HepG2 (cell line): ENCODE data around the gene METTL22. TPM values are rescaled to one million over a fixed set of nuclear protein-coding genes. Genes with fewer than 3 reads are reported as not detected.

Experiments
- DPF2 ChIP-seq: sonication (generic); formaldehyde crosslinking; IDR thresholded peaks from 2 replicates; pipeline ENCODE4 v1.4.0; 2020; ENCODE audit warnings: mild to moderate bottlenecking, low read depth, missing genetic modification reagents, borderline replicate concordance
- ELF4 ChIP-seq: sonication (generic); formaldehyde crosslinking; IDR thresholded peaks from 2 replicates; pipeline ENCODE4 v1.5.0; 2020; ENCODE audit warnings: missing genetic modification reagents, mild to moderate bottlenecking, moderate library complexity, borderline replicate concordance
- GMEB1 ChIP-seq: sonication (generic); formaldehyde crosslinking; IDR thresholded peaks from 2 replicates; pipeline ENCODE4 v1.5.1; 2020; ENCODE audit warnings: missing genetic modification reagents, mild to moderate bottlenecking, borderline replicate concordance
- HDAC2 ChIP-seq: sonication (generic); formaldehyde crosslinking; IDR thresholded peaks from 2 replicates; pipeline ENCODE4 v1.4.0; 2020; ENCODE audit warnings: missing genetic modification reagents
- KDM2A ChIP-seq: sonication (generic); formaldehyde crosslinking; IDR thresholded peaks from 2 replicates; pipeline ENCODE4 v1.4.0; 2020; ENCODE audit warnings: low read depth, missing genetic modification reagents, borderline replicate concordance
- PHF20 ChIP-seq: sonication (generic); formaldehyde crosslinking; IDR thresholded peaks from 2 replicates; pipeline ENCODE4 v1.5.0; 2020; ENCODE audit warnings: mild to moderate bottlenecking, missing genetic modification reagents
- PITX1 ChIP-seq: sonication (generic); formaldehyde crosslinking; IDR thresholded peaks from 2 replicates; pipeline ENCODE4 v1.5.1; 2020; ENCODE audit warnings: mild to moderate bottlenecking, missing genetic modification reagents
- POLR2G ChIP-seq: fragments of 200-400 bp; formaldehyde crosslinking; IDR thresholded peaks from 2 replicates; pipeline ENCODE4 v1.6.1; 2018; ENCODE audit warnings: mild to moderate bottlenecking, low read depth, low read length, moderate library complexity
- RBFOX2 ChIP-seq: fragments of 200-400 bp; formaldehyde crosslinking; IDR thresholded peaks from 2 replicates; pipeline ENCODE4 v1.6.1; 2017; ENCODE audit warnings: low read depth, mild to moderate bottlenecking, low read length
- SALL2 ChIP-seq: sonication (generic); formaldehyde crosslinking; IDR thresholded peaks from 2 replicates; pipeline ENCODE4 v1.8.1; 2023; ENCODE audit warnings: mild to moderate bottlenecking, missing genetic modification reagents, inconsistent platforms
- SMAD1 ChIP-seq: sonication (generic); formaldehyde crosslinking; IDR thresholded peaks from 2 replicates; pipeline ENCODE4 v1.4.0; 2020; ENCODE audit warnings: missing genetic modification reagents, low read depth, mild to moderate bottlenecking, borderline replicate concordance
- UBTF ChIP-seq: sonication (generic); formaldehyde crosslinking; IDR thresholded peaks from 2 replicates; pipeline ENCODE4 v1.4.0; 2020; ENCODE audit warnings: mild to moderate bottlenecking, missing genetic modification reagents
- ZNF34 ChIP-seq: sonication (generic); formaldehyde crosslinking; IDR thresholded peaks from 2 replicates; pipeline ENCODE4 v1.4.0; 2020; ENCODE audit warnings: mild to moderate bottlenecking, missing genetic modification reagents, borderline replicate concordance
- ZNF530 ChIP-seq: sonication (generic); formaldehyde crosslinking; IDR thresholded peaks from 2 replicates; pipeline ENCODE4 v1.5.0; 2020; ENCODE audit warnings: low read depth, mild to moderate bottlenecking, missing genetic modification reagents
- ZNF761 ChIP-seq: sonication (generic); formaldehyde crosslinking; conservative IDR thresholded peaks from 2 replicates; pipeline ENCODE4 v1.4.0; 2020; ENCODE audit warnings: mild to moderate bottlenecking, missing genetic modification reagents
- ZSCAN12 ChIP-seq: sonication (generic); formaldehyde crosslinking; IDR thresholded peaks from 2 replicates; pipeline ENCODE4 v1.9.0; 2021; ENCODE audit warnings: mild to moderate bottlenecking, missing genetic modification reagents
- ZSCAN30 ChIP-seq: sonication (generic); formaldehyde crosslinking; IDR thresholded peaks from 2 replicates; pipeline ENCODE4 v1.5.0; 2020; ENCODE audit warnings: mild to moderate bottlenecking, missing genetic modification reagents
- polyA plus RNA-seq, 8 experiments: library from polyadenylated mRNA; depleted of rRNA in 3 of 8; stranded (reverse) in 7 of 8; unstranded in 1 of 8; fragments of >200 nt; fragmentation: Illumina TruSeq in 4 of 8; extraction: Trizol in 4 of 8; gene quantifications; 2 replicates each; pipeline versions ENCODE4 v1.2.1 to v1.2.3, GENCODE V29; 2011 to 2016; ENCODE audit warnings: low read depth in 4 of 8, missing spikeins in 1 of 8, mixed read lengths in 1 of 8; ENCODE audit not compliant: insufficient read depth in 1 of 8
- total RNA-seq, 5 experiments: library from RNA; depleted of rRNA; stranded (reverse); fragments of >200 nt; fragmentation: Illumina TruSeq; extraction: Trizol; gene quantifications; 2 replicates each; pipeline ENCODE4 v1.2.3, GENCODE V29; 2016; ENCODE audit warnings: low read depth in 1 of 5
- TF ChIP-seq, protein P1 (sequence below): sonication (generic); formaldehyde crosslinking; IDR thresholded peaks from 2 replicates; pipeline ENCODE4 v1.5.1; 2020; ENCODE audit warnings: mild to moderate bottlenecking, moderate library complexity, missing genetic modification reagents
- TF ChIP-seq, protein P2 (sequence below): sonication (generic); formaldehyde crosslinking; IDR thresholded peaks from 2 replicates; pipeline ENCODE4 v1.8.1; 2023; ENCODE audit warnings: missing genetic modification reagents, mild to moderate bottlenecking, borderline replicate concordance
- TF ChIP-seq, protein P3 (sequence below): sonication (generic); formaldehyde crosslinking; IDR thresholded peaks from 2 replicates; pipeline ENCODE4 v1.5.0; 2020; ENCODE audit warnings: mild to moderate bottlenecking, missing genetic modification reagents

The METTL22 gene
- total and polyA plus RNA-seq, 2 of the 13 experiments (the other 11 are each of a cell fraction or from before 2014, with no cell fraction given), result 36.2 to 94.8 TPM

- no peak for TF ChIP-seq DPF2 (CRISPR knock-in tag)
- TF ChIP-seq ELF4 (CRISPR knock-in tag), result no peak
- no peak for TF ChIP-seq PHF20 (CRISPR knock-in tag)
- no peak for TF ChIP-seq ZNF34 (CRISPR knock-in tag)
- TF ChIP-seq HDAC2 (CRISPR knock-in tag), result no peak
- TF ChIP-seq, protein P1, sequence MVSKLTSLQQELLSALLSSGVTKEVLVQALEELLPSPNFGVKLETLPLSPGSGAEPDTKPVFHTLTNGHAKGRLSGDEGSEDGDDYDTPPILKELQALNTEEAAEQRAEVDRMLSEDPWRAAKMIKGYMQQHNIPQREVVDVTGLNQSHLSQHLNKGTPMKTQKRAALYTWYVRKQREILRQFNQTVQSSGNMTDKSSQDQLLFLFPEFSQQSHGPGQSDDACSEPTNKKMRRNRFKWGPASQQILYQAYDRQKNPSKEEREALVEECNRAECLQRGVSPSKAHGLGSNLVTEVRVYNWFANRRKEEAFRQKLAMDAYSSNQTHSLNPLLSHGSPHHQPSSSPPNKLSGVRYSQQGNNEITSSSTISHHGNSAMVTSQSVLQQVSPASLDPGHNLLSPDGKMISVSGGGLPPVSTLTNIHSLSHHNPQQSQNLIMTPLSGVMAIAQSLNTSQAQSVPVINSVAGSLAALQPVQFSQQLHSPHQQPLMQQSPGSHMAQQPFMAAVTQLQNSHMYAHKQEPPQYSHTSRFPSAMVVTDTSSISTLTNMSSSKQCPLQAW (CRISPR knock-in tag), result peak; percentile 52; the same call in 1 of the 2 replicates
- no peak for TF ChIP-seq SMAD1 (CRISPR knock-in tag)
- TF ChIP-seq ZSCAN12 (CRISPR knock-in tag), result no peak
- no peak for TF ChIP-seq ZSCAN30 (CRISPR knock-in tag)
- TF ChIP-seq UBTF, result no peak; the same call in 1 of the 2 replicates
- TF ChIP-seq, protein P2, sequence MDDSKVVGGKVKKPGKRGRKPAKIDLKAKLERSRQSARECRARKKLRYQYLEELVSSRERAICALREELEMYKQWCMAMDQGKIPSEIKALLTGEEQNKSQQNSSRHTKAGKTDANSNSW (CRISPR knock-in tag), result no peak
- TF ChIP-seq ZNF530 (CRISPR knock-in tag), result no peak
- no peak for TF ChIP-seq GMEB1 (CRISPR knock-in tag)
- 0 out of 2 replicates have a peak, but pooled peaks have one; percentile 39 for TF ChIP-seq SALL2 (CRISPR knock-in tag)
- no peak for TF ChIP-seq PITX1 (CRISPR knock-in tag)
- TF ChIP-seq, protein P3, sequence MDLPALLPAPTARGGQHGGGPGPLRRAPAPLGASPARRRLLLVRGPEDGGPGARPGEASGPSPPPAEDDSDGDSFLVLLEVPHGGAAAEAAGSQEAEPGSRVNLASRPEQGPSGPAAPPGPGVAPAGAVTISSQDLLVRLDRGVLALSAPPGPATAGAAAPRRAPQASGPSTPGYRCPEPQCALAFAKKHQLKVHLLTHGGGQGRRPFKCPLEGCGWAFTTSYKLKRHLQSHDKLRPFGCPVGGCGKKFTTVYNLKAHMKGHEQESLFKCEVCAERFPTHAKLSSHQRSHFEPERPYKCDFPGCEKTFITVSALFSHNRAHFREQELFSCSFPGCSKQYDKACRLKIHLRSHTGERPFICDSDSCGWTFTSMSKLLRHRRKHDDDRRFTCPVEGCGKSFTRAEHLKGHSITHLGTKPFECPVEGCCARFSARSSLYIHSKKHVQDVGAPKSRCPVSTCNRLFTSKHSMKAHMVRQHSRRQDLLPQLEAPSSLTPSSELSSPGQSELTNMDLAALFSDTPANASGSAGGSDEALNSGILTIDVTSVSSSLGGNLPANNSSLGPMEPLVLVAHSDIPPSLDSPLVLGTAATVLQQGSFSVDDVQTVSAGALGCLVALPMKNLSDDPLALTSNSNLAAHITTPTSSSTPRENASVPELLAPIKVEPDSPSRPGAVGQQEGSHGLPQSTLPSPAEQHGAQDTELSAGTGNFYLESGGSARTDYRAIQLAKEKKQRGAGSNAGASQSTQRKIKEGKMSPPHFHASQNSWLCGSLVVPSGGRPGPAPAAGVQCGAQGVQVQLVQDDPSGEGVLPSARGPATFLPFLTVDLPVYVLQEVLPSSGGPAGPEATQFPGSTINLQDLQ (CRISPR knock-in tag), result no peak
- TF ChIP-seq POLR2G, result no peak
- TF ChIP-seq RBFOX2, result no peak
- peak; percentile 73 for TF ChIP-seq KDM2A (CRISPR knock-in tag)
- no peak for TF ChIP-seq ZNF761
Observed at GRCh38 chr16:8660841-8661301, 39.4 kb downstream of the METTL22 start (continued).
